Heart left ventricle (tissue), 16 donors: ENCODE measurements around the gene ZNF512. TPM values are rescaled to one million over a fixed set of nuclear protein-coding genes. Genes with fewer than 3 reads are reported as not detected.

Experiments
- ATAC-seq, 4 donors: fragments of 200-7000 bp; cut with Tn5 transposase; one replicate each; pipeline ENCODE4 v1.9.1; 2020 to 2022; ENCODE audit warnings: moderate library complexity in 4 of 4, mild to moderate bottlenecking in 3 of 4, moderate number of reproducible peaks in 1 of 4
- DNase-seq, 5 donors: peaks; one replicate each; pipeline ENCODE4 v3.0.0-alpha.2; 2020
- H3K27ac ChIP-seq, 12 donors: fragments of 200-600 bp; sonication (generic) in 4 of 12; one replicate each; pipeline versions ENCODE4 v1.5.0 to v1.8.0; 2016 to 2022; ENCODE audit warnings: mild to moderate bottlenecking in 2 of 12
- H3K27me3 ChIP-seq, 9 donors: fragments of 200-600 bp; sonication (generic) in 2 of 9; one replicate each; pipeline versions ENCODE4 v1.5.1 to v1.8.0; 2016 to 2022; ENCODE audit warnings: mild to moderate bottlenecking in 3 of 9
- H3K36me3 ChIP-seq, 9 donors: fragments of 200-600 bp; sonication (generic) in 2 of 9; one replicate each; pipeline versions ENCODE4 v1.5.0 to v1.8.0; 2018 to 2022; ENCODE audit warnings: mild to moderate bottlenecking in 2 of 9
- H3K4me1 ChIP-seq, 12 donors: fragments of 200-600 bp; sonication (generic) in 4 of 12; one replicate each; pipeline versions ENCODE4 v1.5.0 to v1.8.0; 2016 to 2022; ENCODE audit warnings: mild to moderate bottlenecking in 3 of 12
- H3K4me3 ChIP-seq, 12 donors: fragments of 200-600 bp; sonication (generic) in 4 of 12; one replicate each; pipeline versions ENCODE4 v1.5.0 to v1.8.0; 2017 to 2022; ENCODE audit warnings: mild to moderate bottlenecking in 9 of 12, moderate library complexity in 4 of 12
- H3K9me3 ChIP-seq, 12 donors: fragments of 200-600 bp; sonication (generic) in 4 of 12; one replicate each; pipeline versions ENCODE4 v1.5.0 to v1.8.0; 2016 to 2022; ENCODE audit warnings: mild to moderate bottlenecking in 1 of 12
- CTCF ChIP-seq, 12 donors: fragments of 200-600 bp; sonication (generic) in 4 of 12; IDR thresholded peaks; one replicate each; pipeline versions ENCODE4 v1.5.0 to v1.8.0; 2018 to 2022; ENCODE audit warnings: antibody characterized with exemption in 12 of 12, mild to moderate bottlenecking in 5 of 12
- POLR2A ChIP-seq, 2 donors: fragments of 450-650 bp; IDR thresholded peaks; one replicate each; pipeline ENCODE4 v1.6.1; 2017; ENCODE audit warnings: antibody characterized with exemption in 2 of 2, mild to moderate bottlenecking in 2 of 2, moderate library complexity in 2 of 2
- WGBS, 4 donors: extraction: QIAGEN DNeasy Blood & Tissue Kit in 2 of 4; methylation state at CpG; one replicate each; pipeline versions ENCODE4 v1.1.5 to v1.1.7; 2013 to 2018; 5-methylcytosine and 5-hydroxymethylcytosine counted together
- intact Hi-C, 10 donors: fragments of 100-400 bp; cut with DNase I; formaldehyde crosslinking; loops; one replicate each; pipeline versions ENCODE4 v1.11.1 to v1.14.2; 2022
- polyA plus RNA-seq, 2 donors: library from polyadenylated mRNA; stranded (reverse); fragments of 200-250 nt; gene quantifications; one replicate each; pipeline ENCODE4 v1.2.3, GENCODE V29; 2013
- total RNA-seq, 9 donors: library from RNA; depleted of rRNA in 2 of 9; stranded (reverse); fragments of >200 nt in 2 of 9; fragmentation: NEBNext Ultra II Directional in 3 of 9; extraction: Animal tissue kit (Norgen Biotek cat#: 25700) in 3 of 9; gene quantifications; one replicate each; pipeline versions ENCODE4 v1.1.0 to v1.2.4, GENCODE V29; 2016 to 2023
- donor health status: ischemic (EF 13 %, LVEDD 7.1; RV severe dilation, severe dysfunction).
- donor health status: healthy with polysubstance abuse.
- donor health status: DM: no; HTN: yes; CAD: no.
- donor health status: DM: no; HTN: no; CAD: no.
- donor health status: ischemic (EF 25% LVEDD 6.9; RV normal size, moderate dysfunction).
- donor health status: ischemic (EF 25% LVEDD 5.7; RV mildly dilated, moderate dysfunction).
- donor health status: healthy.
- donor health status: DM: yes; HTN: yes; CAD: no.
- donor health status: ischemic (EF 35%, LVEDD 5.7; RV mildly dilated, moderate dysfunction).
- donor health status: nonischemic (EF 11% LVEDD 7.7; RV severe dilation, severe dysfunction).
- donor health status: DM: yes; HTN: yes; CAD: no.
- donor health status: PGD.
- donor health status: ischemic (EF 29% LVEDD 5.4; RV normal size, mild dysfunction).
- donor health status: nonischemic (EF 23%, LVEDD 6.1; RV moderate dilation, normal function).

The ZNF512 gene
- total and polyA plus RNA-seq, 11 donors = 8.4 to 31.8 (median 19.4) TPM

DNA sequence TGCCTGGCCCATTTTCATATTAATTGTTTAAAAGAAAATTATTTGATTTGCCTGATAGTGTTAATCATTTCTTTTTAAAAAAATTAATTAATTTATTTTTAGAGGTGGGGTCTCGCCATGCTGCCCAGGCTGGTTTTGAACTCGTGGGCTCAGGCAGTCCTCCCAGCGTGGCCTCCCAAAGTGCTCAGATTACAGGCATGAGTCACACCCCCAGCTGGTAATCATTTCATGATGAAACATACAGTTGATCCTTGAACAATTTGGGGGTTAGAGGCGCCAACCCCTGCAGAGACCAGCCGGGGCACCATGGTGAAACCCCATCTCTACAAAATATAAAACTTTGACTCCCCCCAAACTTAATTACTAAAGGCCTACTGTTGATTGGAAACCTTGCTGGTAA lies 53.9 kb downstream of the ZNF512 start:
- no peak for ATAC-seq
- Histone ChIP-seq H3K27ac (no peak overlapping the region), H3K9me3 (no peaks in the 10 kb centered on the region), H3K4me1 (no peaks in the 10 kb centered on the region), H3K36me3 (peaks cover 0 to 100% (median 99%) of the 10 kb centered on the region in 9 donors), H3K27me3 (no peaks in the 10 kb centered on the region), H3K4me3 (no peak overlapping the region)
- no peak for DNase-seq
- TF ChIP-seq CTCF (IDR thresholded peaks at IDR 0.05) (no peak), POLR2A (IDR thresholded peaks at IDR 0.05) (no peak)
- WGBS, 4 donors = 95 to 96% (median 96%) methylated on average over 5 of the region's 5 CpGs
- intact Hi-C loops = no loop called here

GRCh38 chr2:27638037-27638637 lies 55.3 kb downstream of the ZNF512 start:
- H3K4me3 ChIP-seq = no peak overlapping the region
- WGBS, 4 donors = 94 to 95% (median 95%) methylated on average over 3 of the region's 3 CpGs
- no peak for ATAC-seq

DNA sequence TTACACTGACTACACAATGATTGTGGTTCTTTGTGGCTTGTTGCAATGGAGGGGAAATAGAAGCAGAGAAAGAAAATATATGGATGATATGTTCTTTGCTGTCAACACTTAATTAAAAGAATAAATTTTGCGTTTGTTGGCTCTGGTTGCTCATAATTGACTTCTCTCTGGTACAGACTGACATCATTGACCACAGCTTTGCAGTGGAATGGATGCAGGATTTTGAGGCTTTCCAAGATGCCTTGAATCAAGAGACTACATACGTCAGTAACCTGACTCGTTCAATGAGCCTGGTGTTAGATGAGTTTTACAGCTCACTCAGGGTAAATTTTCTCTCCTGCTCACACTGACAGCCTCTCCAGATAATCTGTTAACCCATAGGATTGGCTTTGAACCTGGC lies 55.9 kb downstream of the ZNF512 start:
- H3K27ac ChIP-seq = no peak overlapping the region
- DNase-seq (no peak), ATAC-seq (no peak)
- intact Hi-C loops = no loop called here
- H3K27me3 ChIP-seq = no peaks in the 10 kb centered on the region
- TF ChIP-seq CTCF (IDR thresholded peaks at IDR 0.05) (no peak), POLR2A (IDR thresholded peaks at IDR 0.05) (no peak)
- no peak overlapping the region for H3K4me3 ChIP-seq
- 58 to 83% (median 79%) methylated on average over 3 of the region's 3 CpGs for WGBS, 4 donors
- H3K9me3 ChIP-seq = no peaks in the 10 kb centered on the region
- no peaks in the 10 kb centered on the region for H3K4me1 ChIP-seq
- H3K36me3 ChIP-seq = peaks cover 0 to 100% (median 97%) of the 10 kb centered on the region in 9 donors

More at GRCh38 chr2:27638037-27638637, 55.3 kb downstream of the ZNF512 start:
- intact Hi-C loops = no loop called here
- Histone ChIP-seq H3K27ac (no peak overlapping the region), H3K9me3 (no peaks in the 10 kb centered on the region), H3K27me3 (no peaks in the 10 kb centered on the region), H3K4me1 (no peaks in the 10 kb centered on the region), H3K36me3 (peaks cover 0 to 100% (median 97%) of the 10 kb centered on the region in 9 donors)
- TF ChIP-seq CTCF (IDR thresholded peaks at IDR 0.05) = no peak
- no peak for TF ChIP-seq POLR2A (IDR thresholded peaks at IDR 0.05)
- no peak for DNase-seq

DNA sequence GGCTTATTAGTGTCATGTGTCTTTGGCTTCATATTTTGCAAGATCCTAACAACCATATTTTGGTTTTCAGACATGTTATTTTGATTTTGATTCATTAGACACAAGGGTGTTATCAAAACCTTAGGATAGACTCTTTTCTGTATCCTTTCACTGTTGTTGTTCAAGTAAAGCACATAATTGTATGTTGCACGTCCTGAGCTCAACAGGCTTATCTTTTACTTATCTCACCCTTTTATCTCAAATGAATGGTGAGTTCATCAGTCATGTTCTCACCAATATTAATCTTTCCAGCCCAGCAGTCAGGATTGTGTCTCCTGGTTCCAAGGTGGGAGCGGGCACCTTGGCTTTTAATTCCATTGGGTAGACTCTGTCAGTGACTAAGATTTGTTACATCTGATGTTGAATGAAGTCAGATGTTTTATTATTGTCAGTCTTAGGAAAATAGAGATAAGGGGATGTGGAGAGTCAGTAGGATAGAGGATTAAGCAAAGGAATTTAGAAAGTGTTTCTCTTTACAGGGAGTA lies 57.9 kb downstream of the ZNF512 start:
- Histone ChIP-seq H3K4me3 (no peak overlapping the region), H3K36me3 (peaks cover 0 to 100% (median 93%) of the 10 kb centered on the region in 9 donors), H3K4me1 (no peaks in the 10 kb centered on the region), H3K27ac (no peak overlapping the region), H3K27me3 (no peaks in the 10 kb centered on the region), H3K9me3 (no peaks in the 10 kb centered on the region)
- no peak for TF ChIP-seq POLR2A (IDR thresholded peaks at IDR 0.05)
- no peak for TF ChIP-seq CTCF (IDR thresholded peaks at IDR 0.05)
- WGBS, 4 donors = 75 to 86% (median 83%) methylated on average over 2 of the region's 2 CpGs
- intact Hi-C loops = no loop called here
- no peak for ATAC-seq
- no peak for DNase-seq
